GM18870 (cell line): ENCODE data around the gene TBC1D1.

Experiments used
- ATAC-seq: cut with Tn5 transposase; IDR thresholded peaks from one replicate; pipeline ENCODE4 v1.9.1; 2021; ENCODE audit warnings: moderate library complexity; ENCODE audit not compliant: unreplicated experiment

Gene TBC1D1

DNA sequence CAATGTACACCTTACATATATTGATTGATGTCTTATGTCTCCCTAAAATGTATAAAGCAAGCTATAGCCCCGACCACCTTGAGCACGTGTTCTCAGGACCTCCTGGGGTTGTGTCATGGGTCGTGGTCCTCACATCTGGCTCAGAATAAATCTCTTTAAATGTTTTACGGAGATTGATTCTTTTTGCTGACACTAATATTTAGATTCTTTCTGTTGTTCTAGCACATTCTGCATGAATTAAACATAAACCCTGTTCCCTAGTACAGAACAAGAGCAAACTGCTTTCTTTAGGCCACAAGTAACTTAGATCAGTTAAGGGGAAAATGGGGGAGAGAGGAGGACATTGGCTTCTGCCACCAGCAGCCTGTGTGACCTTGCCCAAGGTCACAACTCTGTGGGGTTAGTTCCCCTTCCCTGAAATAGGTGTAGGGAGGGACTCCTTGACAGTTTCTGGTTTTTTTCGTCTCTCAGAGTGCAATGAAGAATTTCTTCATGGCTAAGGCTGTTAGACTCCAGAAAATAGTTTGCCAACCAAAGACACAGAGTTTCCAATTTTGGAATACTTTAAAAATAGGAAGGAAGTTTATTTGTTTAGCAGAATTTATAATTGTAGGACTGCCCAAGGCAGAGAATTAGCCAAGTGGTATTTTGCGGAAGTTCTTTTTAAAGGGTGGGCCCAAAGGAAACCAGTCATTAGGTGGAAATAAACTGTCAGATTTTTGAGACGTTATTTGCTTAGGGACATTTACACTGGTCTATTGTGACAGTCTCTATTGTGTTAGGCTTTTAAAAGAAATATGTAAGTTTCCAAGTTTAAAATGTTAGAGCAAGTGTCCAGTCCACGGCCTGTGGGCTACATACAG, 98.7 kb downstream of the TBC1D1 start:
- no peak for ATAC-seq

DNA sequence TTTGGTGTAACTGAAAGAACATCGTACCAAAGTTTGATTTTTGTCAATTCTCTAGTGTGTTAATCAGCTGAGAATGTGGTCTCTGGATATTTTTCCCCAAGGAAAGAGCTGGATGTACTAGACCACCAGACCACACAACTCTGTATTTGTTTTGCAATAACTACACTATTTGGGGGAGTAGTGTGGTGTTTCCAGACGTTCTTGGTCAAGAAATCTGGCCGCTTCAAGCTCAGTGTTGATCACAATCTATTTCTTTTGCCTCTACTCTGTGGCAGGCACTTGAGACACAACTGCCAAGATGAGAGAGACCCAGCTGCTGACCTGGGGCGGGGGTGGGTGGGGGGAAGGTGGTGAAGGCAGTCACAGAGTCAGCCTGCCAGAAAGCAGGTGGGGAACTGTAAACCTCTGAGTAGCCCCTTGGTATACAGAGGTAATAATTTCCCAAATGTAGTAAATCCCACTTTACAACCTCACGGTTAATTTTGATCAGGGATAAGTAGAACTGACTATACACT, 99.9 kb downstream of the TBC1D1 start:
- no peak for ATAC-seq

DNA sequence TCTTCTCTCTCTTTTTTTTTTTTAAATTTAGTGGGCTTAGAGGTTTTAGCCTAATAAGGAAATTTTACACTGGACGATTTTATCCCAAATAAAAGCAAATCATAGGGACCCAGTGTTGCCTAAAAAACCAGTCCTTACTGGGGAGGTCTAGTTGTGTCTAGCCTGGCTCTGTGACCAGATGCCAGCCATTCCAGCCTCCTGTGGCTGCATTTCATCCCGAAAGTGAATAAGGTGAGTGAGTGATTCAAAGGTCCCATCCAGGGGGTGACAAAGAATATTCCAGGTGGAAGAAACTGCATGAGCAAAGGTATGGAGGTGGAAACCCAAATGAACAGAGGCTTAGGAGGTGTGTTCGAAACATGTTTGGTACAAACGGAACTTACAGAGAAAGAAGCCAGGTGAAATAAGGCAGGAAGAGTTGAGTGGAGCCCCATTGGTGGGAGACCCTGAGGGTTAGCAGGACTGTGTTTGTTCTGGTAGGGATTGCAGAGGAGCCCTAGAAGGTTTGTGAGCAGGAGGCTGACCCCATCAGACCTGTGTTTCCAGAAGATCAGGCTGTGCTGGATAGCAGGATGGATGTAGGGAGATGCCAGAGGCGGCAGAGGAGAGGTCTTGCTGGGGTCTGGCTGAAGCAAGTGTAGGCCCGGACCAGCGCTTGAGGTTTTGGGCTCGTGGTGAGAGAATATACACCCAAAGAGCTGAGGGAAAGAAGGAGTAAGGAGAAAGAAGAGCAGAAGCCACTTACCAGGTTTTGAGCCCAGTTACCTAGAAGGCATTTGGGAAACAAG, 100.9 kb downstream of the TBC1D1 start:
- no peak for ATAC-seq

GRCh38 chr4:37993806-37994205, 102.9 kb downstream of the TBC1D1 start:
- ATAC-seq, result no peak

- no peak for ATAC-seq
Measured at GRCh38 chr4:37994569-37994968, 103.7 kb downstream of the TBC1D1 start.

- ATAC-seq, result no peak
Measured at GRCh38 chr4:37995299-37995821, 104.5 kb downstream of the TBC1D1 start.

DNA sequence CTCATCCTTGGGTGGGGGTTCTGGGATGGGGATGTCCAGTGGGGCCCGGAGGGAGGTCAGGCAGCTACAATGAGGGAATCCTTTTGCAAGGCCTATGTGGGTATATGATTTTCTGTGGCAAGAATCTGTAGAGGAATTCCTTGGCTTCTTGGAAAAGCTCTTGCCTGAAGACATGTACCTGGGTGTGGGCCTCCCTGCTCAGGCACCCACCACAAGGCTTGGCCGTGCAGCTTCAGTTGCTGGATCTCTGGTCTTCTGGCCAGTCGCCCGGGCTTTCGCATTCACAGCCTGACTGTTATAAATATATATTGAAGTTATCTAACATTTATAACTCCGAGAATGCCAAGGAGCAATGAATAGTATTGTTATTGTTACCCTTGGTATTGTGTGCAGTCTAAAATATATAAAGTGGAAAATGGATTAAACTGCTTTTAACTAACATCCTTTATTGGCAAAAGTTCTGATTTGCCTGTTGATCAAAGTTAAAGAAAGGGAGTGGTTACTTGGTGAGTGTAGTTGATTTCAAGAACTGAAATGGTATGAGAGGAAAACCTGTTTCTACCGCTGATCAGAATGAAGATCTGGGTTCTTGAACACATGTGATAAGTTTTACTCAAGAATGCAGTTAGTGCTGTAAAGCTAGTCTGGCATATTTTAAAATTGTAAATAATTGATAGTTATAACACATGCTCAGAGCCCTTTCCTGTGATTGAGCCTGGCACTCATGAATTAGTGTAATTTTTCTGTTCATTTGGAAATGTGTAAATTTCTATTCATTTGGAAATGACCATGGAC, 105.3 kb downstream of the TBC1D1 start:
- ATAC-seq, result no peak

- ATAC-seq, result no peak
Measured at GRCh38 chr4:37998226-37998625, 107.3 kb downstream of the TBC1D1 start.

- no peak for ATAC-seq
Measured at GRCh38 chr4:37999000-37999716, 108.3 kb downstream of the TBC1D1 start.

GRCh38 chr4:37999965-38000364, 109.1 kb downstream of the TBC1D1 start:
- no peak for ATAC-seq

GRCh38 chr4:38001927-38002326, 111.0 kb downstream of the TBC1D1 start:
- ATAC-seq, result no peak

DNA sequence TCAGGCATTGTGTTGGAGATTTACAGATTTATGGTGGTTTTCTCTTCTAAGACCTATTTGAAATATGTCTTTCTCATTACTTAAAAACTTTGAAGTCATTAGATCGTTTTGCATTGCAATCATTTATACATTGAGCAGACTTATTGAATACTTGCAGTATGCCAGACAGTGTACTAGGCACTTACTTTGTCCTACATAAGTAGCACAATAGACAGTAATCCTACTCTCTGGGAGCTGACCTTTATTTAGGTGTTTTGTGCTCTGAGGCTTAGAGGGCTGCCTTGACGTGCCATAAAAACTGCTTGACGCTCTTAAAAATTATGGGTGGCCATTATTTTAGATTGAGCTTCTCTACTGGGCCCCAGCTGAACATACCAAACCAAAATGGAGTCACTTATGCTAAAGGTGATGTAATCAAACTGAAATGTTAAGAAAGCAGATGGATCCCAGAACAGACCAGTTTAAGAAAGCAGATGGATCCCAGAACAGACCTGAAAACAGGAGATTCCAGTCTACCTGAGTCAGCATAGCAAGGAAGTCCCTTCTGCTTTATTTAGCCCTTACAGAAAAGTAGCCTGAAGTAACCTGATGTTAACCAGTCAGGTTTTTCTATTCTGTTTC, 111.7 kb downstream of the TBC1D1 start:
- no peak for ATAC-seq

- no peak for ATAC-seq
Measured at GRCh38 chr4:38003102-38003501, 112.2 kb downstream of the TBC1D1 start.

GRCh38 chr4:38003628-38004027, 112.7 kb downstream of the TBC1D1 start:
- no peak for ATAC-seq

DNA sequence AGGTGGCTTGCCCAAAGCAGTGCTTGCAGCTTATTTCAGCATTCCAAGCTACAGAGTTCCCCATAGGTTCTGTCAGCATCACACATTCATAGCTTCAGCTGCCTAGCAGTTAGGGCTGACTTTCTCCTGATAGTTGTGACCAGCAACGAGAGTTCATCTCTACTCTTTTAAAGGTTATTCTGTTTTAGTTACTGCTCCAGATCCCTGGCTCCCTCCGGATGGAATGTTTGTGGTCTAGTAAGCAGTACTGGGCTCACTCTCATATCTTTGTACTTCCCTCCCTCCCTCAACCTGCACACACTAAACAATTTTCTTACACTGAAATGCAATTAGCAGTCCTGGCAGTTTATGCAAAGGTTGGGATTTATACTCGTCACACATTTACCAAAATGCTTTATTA, 113.2 kb downstream of the TBC1D1 start:
- no peak for ATAC-seq

DNA sequence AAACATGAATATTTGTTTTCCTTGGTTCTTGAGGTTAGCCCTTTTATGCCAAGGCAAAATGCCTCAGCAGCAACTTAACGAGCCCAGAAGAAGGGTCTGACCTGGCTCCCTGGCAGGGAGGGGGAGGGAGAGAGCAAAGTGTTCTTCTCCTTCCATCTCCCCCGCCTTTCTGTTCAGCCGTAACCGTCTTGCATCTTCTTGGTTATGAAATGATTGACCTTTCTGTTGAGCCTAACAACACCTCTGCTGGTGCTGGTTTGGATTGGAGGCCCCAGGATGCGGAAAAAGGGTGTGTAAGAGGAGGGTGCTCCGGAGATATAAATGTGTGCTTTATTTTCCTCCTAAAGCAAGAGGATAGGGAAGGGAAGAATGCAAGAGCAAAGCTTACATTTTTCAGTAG, 114.0 kb downstream of the TBC1D1 start:
- no peak for ATAC-seq

DNA sequence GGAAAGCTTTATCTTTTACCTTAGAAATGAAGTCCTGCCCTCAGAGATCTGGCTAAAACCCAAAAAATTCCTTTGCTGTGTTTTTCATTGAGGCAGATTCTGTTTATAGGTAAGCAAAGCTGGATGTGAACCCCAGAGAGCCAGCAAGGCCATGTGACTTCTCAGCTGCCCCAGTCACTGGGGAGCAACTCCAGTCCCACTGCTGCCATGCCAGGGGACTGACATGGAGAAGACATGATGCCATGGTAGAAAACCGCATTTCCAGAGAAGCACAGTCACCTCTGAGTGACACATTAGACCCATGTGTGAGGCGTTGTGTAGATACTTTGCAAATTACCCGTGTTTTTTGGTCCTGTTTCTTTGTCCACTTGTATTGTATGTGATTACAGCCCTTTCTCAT, 114.8 kb downstream of the TBC1D1 start:
- no peak for ATAC-seq

- no peak for ATAC-seq
Measured at GRCh38 chr4:38007645-38008044, 116.8 kb downstream of the TBC1D1 start.

DNA sequence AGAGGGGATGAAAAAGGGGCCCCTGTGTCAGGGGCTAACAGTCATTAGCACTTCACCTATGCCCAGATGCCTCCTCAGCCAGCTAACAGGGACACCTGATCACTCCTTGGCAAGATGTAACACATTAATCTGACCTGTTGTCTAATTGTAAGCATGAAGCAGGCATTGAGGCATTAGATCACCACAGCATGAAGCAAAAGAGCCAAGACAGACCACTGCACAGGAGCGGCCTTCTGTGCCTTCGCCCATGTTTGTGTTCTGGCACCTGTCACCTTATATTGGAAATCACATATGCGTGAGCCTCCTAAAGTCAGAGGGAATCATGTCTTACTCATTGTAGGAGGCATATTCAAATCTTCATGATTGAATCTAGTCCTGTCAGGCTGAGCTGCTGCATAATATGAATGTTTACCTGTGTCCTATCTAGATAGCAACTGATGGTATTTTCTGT, 117.7 kb downstream of the TBC1D1 start:
- no peak for ATAC-seq

- no peak for ATAC-seq
Measured at GRCh38 chr4:38009421-38009820, 118.5 kb downstream of the TBC1D1 start.
